ENCODE results near the gene AOPEP. TPM values are rescaled to one million over a fixed set of nuclear protein-coding genes. Genes with fewer than 3 reads are reported as not detected.

Gene AOPEP
- total and polyA plus RNA-seq, 9 of the 15 experiments (the other 6 are each of a cell fraction or from before 2014, with no cell fraction given), result 4.5 to 19.3 (median 13.5) TPM

DNA sequence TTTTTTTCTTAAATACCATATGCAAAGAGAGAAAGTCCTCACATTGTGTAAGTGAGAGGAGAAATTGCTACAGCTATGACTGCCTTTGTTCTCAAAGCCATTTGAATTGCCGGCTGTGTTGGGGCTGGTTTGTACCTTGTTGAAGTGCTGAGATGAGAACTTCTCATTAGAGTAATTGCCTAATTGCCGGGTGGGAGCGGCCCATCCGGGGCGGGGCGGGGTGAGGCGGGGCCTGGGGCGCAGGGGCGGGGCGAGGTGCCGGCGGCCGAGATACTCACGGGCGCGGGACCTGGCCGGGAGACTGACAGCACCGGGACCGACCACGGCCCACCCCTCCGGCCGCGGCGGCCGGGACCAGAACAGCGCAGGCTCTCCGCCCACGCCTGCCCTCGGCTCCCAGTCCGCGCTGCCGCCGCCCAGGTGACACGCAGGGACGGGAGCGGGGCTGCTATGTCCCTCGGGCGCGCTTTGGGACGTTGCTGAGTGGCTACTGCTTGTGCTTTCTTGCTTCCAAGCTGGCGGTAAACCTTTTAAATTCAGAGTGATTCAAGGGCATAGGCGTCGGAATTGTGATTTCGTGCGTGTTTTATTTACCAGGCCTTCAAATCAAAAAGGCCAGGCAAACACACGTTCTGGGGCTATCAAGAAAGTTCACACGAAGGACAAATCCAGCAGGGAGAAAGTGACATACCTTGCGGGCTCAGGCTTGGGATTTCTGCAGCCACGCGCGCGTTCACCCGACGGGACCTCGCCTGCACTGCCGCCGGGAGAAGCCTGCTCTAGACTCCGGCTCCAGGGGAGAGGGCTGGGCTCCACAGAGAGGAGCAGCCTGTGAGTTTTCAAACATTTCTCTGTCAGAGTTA, 322.0 kb downstream of the AOPEP start (continued):
- TF ChIP-seq, protein P1, sequence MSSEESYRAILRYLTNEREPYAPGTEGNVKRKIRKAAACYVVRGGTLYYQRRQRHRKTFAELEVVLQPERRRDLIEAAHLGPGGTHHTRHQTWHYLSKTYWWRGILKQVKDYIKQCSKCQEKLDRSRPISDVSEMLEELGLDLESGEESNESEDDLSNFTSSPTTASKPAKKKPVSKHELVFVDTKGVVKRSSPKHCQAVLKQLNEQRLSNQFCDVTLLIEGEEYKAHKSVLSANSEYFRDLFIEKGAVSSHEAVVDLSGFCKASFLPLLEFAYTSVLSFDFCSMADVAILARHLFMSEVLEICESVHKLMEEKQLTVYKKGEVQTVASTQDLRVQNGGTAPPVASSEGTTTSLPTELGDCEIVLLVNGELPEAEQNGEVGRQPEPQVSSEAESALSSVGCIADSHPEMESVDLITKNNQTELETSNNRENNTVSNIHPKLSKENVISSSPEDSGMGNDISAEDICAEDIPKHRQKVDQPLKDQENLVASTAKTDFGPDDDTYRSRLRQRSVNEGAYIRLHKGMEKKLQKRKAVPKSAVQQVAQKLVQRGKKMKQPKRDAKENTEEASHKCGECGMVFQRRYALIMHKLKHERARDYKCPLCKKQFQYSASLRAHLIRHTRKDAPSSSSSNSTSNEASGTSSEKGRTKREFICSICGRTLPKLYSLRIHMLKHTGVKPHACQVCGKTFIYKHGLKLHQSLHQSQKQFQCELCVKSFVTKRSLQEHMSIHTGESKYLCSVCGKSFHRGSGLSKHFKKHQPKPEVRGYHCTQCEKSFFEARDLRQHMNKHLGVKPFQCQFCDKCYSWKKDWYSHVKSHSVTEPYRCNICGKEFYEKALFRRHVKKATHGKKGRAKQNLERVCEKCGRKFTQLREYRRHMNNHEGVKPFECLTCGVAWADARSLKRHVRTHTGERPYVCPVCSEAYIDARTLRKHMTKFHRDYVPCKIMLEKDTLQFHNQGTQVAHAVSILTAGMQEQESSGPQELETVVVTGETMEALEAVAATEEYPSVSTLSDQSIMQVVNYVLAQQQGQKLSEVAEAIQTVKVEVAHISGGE (CRISPR knock-in tag; IDR thresholded peaks at IDR 0.05), result no peak
- TF ChIP-seq NFXL1 (CRISPR knock-in tag; IDR thresholded peaks at IDR 0.05) (no peak), PURB (CRISPR knock-in tag; IDR thresholded peaks at IDR 0.05; ENCODE audit: low read depth) (no peak), SP2 (IDR thresholded peaks at IDR 0.05; ENCODE audit: extremely low read depth, low read depth, low read length, poor library complexity, severe bottlenecking) (no peak), BCL6 (CRISPR knock-in tag; IDR thresholded peaks at IDR 0.05) (no peak), SMARCE1 (IDR thresholded peaks at IDR 0.05) (no peak), ZNF583 (CRISPR knock-in tag; IDR thresholded peaks at IDR 0.05) (no peak), ZNF436 (CRISPR knock-in tag; IDR thresholded peaks at IDR 0.05) (no peak)
- TF ChIP-seq, protein P2, sequence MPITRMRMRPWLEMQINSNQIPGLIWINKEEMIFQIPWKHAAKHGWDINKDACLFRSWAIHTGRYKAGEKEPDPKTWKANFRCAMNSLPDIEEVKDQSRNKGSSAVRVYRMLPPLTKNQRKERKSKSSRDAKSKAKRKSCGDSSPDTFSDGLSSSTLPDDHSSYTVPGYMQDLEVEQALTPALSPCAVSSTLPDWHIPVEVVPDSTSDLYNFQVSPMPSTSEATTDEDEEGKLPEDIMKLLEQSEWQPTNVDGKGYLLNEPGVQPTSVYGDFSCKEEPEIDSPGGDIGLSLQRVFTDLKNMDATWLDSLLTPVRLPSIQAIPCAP (CRISPR knock-in tag; IDR thresholded peaks at IDR 0.05; ENCODE audit: borderline replicate concordance), result no peak
- TF ChIP-seq, protein P3, sequence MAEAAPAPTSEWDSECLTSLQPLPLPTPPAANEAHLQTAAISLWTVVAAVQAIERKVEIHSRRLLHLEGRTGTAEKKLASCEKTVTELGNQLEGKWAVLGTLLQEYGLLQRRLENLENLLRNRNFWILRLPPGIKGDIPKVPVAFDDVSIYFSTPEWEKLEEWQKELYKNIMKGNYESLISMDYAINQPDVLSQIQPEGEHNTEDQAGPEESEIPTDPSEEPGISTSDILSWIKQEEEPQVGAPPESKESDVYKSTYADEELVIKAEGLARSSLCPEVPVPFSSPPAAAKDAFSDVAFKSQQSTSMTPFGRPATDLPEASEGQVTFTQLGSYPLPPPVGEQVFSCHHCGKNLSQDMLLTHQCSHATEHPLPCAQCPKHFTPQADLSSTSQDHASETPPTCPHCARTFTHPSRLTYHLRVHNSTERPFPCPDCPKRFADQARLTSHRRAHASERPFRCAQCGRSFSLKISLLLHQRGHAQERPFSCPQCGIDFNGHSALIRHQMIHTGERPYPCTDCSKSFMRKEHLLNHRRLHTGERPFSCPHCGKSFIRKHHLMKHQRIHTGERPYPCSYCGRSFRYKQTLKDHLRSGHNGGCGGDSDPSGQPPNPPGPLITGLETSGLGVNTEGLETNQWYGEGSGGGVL (CRISPR knock-in tag; IDR thresholded peaks at IDR 0.05), result no peak
- TF ChIP-seq, protein P4, sequence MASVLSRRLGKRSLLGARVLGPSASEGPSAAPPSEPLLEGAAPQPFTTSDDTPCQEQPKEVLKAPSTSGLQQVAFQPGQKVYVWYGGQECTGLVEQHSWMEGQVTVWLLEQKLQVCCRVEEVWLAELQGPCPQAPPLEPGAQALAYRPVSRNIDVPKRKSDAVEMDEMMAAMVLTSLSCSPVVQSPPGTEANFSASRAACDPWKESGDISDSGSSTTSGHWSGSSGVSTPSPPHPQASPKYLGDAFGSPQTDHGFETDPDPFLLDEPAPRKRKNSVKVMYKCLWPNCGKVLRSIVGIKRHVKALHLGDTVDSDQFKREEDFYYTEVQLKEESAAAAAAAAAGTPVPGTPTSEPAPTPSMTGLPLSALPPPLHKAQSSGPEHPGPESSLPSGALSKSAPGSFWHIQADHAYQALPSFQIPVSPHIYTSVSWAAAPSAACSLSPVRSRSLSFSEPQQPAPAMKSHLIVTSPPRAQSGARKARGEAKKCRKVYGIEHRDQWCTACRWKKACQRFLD (CRISPR knock-in tag; IDR thresholded peaks at IDR 0.05), result no peak

All from K562 (cell line).